GM19324 (cell line): ENCODE data around the gene LRRC3.
"Not testable (repeated sequence)": the region's sequence is repeated elsewhere in the genome, so short reads cannot be mapped to it uniquely, and the experiment has no call there.

Experiments
- ATAC-seq: cut with Tn5 transposase; IDR thresholded peaks from one replicate; pipeline ENCODE4 v1.9.1; 2021; ENCODE audit warnings: mild to moderate bottlenecking, moderate library complexity; ENCODE audit not compliant: unreplicated experiment, low FRiP score

The LRRC3 gene

DNA sequence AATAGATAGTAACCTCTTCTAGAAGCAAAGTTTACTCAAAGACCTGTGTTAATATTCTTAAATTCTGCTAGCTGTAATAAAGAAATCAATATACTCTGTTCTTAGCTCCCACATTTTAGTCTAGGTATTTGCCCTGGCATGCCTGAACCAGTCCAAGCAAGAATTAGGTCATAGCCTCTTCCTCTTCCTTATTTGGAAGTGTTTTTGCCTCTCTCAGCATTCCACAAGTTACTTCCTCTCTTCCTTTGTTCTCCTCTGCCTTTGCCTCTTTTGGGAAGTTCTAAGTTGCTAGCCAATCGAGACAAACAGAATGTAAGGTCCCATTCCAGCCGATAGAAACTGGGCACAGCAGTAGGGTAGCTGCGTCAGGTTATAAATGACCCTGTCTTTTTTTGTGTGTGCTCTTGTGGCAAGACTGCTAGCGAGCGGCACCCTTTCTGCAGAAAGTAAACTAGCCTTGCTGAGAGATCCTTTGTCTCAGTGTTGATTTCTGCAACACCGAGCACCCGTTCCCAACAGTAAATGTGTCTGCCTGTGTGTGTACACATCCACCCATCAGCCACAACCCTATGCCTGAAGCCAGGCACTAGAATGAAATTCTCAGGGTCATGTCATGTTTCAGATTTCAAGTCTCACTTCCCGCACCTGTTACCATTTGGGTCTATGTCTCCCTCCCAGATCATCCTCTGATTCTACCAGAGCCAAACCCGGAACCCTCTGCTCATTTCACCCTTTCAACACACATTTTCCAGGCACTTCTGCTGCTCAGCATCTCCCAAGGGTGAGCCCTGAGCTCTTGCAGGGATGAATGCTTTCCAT, 37.5 kb downstream of the LRRC3 start:
- no peak for ATAC-seq

DNA sequence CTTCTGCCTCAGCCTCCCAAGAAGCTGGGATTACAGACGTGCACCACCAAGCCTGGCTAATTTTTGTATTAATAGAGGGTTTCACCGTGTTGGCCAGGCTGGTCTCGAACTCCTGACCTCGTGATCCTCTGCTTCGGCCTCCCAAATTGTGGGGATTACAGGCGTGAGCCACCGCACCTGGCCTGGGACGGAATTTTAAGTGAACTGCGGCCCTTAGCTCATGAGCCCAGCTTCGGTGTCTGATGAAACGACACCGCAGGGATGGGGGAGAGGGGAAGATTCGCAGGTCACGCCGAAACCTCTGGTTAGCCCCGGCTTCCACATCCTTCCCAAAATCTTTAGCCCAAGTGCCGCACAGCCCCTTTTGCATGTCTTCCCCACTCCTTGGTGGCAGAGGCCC, 39.1 kb downstream of the LRRC3 start:
- ATAC-seq: no peak

- ATAC-seq: no peak
These were observed 39.6 kb downstream of the LRRC3 start for GRCh38 chr21:44494956-44495355.

DNA sequence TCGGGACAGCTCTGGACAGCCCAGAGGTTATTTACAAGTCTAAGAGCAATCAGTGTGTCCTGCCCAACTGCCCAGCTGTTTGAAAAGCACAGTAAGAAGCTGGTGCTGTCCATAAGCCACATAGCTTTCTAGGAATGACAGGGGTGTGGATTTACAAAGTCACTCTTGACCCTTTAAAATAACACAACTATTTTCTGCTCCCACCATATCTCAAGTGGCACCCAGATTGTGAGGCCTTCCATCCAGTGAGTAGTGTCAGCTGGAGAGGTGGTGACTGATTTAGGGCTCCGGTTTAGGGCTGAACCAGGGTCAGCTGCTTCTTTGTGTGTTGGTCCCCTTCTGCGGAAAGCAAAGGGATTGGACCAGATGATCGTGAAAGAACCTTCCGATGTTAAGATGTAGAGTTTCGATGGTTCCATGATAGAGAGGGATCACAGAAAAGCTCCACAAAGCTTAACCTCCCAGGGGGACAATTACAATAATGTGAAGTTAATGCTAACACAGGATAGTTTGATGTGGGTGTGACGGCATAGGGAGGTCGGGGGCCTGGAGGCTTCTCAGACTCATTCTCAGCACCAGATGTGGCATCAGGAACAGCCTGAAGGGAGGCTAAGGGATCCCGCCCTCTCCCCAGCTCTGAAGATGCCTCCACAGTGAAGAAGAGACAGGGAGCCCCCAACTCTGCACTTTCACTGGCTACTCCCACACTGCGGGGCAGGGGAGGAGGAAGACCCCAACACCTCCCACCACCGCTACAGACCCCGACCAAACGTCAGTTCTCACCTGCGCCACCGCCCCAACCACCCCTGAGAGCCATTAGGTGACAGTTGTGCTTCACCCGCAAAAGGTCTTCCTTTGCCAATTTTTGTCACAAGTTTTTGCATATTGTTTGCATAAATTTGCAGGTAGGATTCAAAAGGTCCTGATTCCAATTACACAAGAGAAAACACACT, 40.6 kb downstream of the LRRC3 start:
- ATAC-seq: no peak

- no peak for ATAC-seq
These were observed 41.5 kb downstream of the LRRC3 start for GRCh38 chr21:44496564-44497550.

GRCh38 chr21:44497703-44498126, 42.4 kb downstream of the LRRC3 start:
- no peak for ATAC-seq

- ATAC-seq: no peak
These were observed 43.2 kb downstream of the LRRC3 start for GRCh38 chr21:44498280-44499210.

- no peak for ATAC-seq
These were observed 43.9 kb downstream of the LRRC3 start for GRCh38 chr21:44499211-44499560.

GRCh38 chr21:44499631-44500030, 44.3 kb downstream of the LRRC3 start:
- ATAC-seq: no peak

DNA sequence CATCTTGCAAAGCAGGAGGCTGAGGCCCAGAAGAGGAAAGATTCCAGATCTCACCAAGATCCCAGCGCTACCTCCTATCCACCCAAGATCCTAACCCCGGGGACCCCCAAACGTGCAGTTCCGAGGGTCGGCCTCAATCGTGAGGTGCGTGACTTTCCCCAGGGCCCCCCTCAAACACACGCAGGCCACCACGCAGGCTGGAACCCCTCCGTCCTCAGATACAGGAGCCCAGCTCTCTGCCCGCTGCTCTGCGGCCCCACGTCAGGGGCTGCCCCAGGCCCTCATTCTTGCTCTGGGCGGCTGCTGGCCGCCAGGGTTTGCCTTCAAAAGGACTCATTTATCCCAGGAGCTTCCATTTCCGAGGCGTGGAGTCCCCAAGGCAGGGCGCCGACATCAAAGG, 44.8 kb downstream of the LRRC3 start:
- ATAC-seq: no peak

DNA sequence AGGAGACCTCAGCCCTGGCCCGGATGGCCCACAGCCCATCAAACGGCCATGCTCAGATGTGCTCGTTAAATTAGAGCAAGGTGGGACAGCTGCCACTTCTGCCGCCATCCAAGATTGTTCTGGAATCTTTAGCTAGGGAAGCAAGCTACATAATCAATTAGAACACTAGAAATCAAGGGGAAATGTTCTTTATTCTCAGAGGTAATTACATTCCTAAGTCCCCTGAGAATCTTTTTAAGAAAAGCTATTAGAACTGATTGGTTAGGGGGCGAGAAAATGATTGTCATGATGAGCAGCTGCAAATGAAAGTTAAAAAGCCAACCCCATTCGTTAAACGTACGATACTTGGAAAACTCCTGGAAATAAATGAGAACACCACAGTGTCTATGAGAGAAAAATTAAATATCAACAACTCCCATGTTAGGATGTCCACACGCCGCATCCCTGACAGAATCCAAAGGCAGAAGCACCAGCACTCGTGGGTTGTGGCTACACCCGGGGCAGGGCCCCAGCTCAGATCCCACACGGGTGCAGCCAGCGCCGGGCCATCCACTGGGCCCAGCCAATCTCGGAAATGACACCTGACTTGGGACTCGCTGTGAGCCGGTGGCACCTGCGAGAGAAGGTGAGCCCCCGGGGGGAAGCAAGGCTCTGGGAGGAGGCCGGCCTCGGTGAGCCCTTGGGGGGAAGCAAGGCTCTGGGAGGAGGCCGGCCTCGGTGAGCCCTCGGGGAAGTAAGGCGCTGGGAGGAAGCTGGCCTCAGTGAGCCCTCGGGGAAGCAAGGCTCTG, 47.1 kb downstream of the LRRC3 start:
- no peak for ATAC-seq

GRCh38 chr21:44503006-44503889, 47.9 kb downstream of the LRRC3 start:
- not testable (repeated sequence) for ATAC-seq

DNA sequence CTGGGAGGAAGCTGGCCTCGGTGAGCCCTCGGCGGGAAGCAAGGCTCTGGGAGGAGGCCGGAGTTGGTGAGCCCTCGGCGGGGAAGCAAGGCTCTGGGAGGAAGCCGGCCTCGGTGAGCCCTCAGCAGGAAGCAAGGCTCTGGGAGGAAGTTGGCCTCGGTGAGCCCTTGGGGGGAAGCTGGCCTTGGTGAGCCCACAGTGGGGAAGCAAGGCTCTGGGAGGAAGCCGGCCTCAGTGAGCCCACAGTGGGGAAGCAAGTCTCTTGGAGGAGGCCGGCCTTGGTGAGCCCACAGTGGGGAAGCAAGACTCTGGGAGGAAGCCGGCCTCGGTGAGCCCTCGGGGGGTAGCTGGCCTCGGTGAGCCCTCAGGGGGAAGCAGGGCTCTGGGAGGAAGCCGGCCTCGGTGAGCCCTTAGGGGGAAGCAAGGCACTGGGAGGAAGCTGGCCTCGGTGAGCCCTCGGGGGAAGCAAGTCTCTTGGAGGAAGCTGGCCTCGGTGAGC, 48.6 kb downstream of the LRRC3 start:
- ATAC-seq: no peak

DNA sequence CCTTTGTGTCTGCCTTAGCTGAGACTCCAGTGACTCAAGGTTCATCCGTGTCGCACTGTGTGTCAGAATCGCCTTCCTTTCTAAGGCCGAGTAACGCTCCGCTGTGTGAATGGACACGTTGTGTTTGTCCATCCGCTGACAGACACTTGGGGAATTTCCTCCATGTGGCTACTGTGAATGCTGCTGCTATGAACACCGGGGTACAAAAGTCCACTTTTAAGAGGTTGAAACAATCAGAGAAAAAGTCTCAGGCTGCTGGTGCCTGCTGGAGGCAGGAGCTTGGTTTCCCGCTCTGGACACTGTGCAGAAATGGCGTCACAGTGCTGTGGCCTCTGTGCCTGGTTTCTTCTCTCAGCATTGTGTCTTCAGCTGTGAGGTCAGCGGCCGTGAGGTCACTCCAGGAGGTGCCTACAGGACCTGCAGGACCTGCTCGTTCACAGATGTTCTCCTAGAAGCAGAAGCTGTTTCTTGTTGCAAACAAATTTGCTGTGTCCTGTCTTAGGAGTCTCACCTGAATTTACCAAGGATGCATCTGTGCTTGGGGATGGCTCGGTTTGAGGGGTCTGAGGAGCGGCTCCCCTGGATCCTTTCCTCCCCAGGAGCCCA, 50.5 kb downstream of the LRRC3 start:
- no peak for ATAC-seq

GRCh38 chr21:44506279-44507255, 51.3 kb downstream of the LRRC3 start:
- no peak for ATAC-seq
